ENCODE results near the gene MYO1B.

MYO1B gene

GRCh38 chr2:191357678-191358077 is 112.5 kb downstream of the MYO1B start:
- TF ChIP-seq POLR2AphosphoS5 (IDR thresholded peaks at IDR 0.05; ENCODE audit: low read depth, low read length) (no peak), TAF1 (IDR thresholded peaks at IDR 0.05; ENCODE audit: borderline replicate concordance, insufficient read depth, low read length) (no peak), FOXP2 (optimal IDR thresholded peaks at IDR 0.05; ENCODE audit: borderline replicate concordance, extremely low read depth, extremely low read length, insufficient read depth) (no peak), REST (IDR thresholded peaks at IDR 0.05; ENCODE audit: insufficient read depth in 1 of 2, low read depth in 2 of 2, low read length in 2 of 2) (no peak), SIN3A (IDR thresholded peaks at IDR 0.05; ENCODE audit: borderline replicate concordance, insufficient read depth, low read length) (no peak)

- no peak for TF ChIP-seq FOXP2 (optimal IDR thresholded peaks at IDR 0.05; ENCODE audit: borderline replicate concordance, extremely low read depth, extremely low read length, insufficient read depth)
- TF ChIP-seq REST (IDR thresholded peaks at IDR 0.05; ENCODE audit: insufficient read depth in 1 of 2, low read depth in 2 of 2, low read length in 2 of 2): no peak
- no peak for TF ChIP-seq POLR2AphosphoS5 (IDR thresholded peaks at IDR 0.05; ENCODE audit: low read depth, low read length)
These were observed 113.3 kb downstream of the MYO1B start for GRCh38 chr2:191358325-191359025.

- no peak for TF ChIP-seq TAF1 (IDR thresholded peaks at IDR 0.05; ENCODE audit: borderline replicate concordance, insufficient read depth, low read length)
- TF ChIP-seq POLR2AphosphoS5 (IDR thresholded peaks at IDR 0.05; ENCODE audit: low read depth, low read length): no peak
- no peak for TF ChIP-seq FOXP2 (optimal IDR thresholded peaks at IDR 0.05; ENCODE audit: borderline replicate concordance, extremely low read depth, extremely low read length, insufficient read depth)
- no peak for TF ChIP-seq REST (IDR thresholded peaks at IDR 0.05; ENCODE audit: insufficient read depth in 1 of 2, low read depth in 2 of 2, low read length in 2 of 2)
- TF ChIP-seq SIN3A (IDR thresholded peaks at IDR 0.05; ENCODE audit: borderline replicate concordance, insufficient read depth, low read length): no peak
These were observed 113.9 kb downstream of the MYO1B start for GRCh38 chr2:191359133-191359532.

GRCh38 chr2:191360918-191361317 is 115.7 kb downstream of the MYO1B start:
- TF ChIP-seq POLR2AphosphoS5 (IDR thresholded peaks at IDR 0.05; ENCODE audit: low read depth, low read length) (no peak), SIN3A (IDR thresholded peaks at IDR 0.05; ENCODE audit: borderline replicate concordance, insufficient read depth, low read length) (no peak), TAF1 (IDR thresholded peaks at IDR 0.05; ENCODE audit: borderline replicate concordance, insufficient read depth, low read length) (no peak), FOXP2 (optimal IDR thresholded peaks at IDR 0.05; ENCODE audit: borderline replicate concordance, extremely low read depth, extremely low read length, insufficient read depth) (no peak), REST (IDR thresholded peaks at IDR 0.05; ENCODE audit: insufficient read depth in 1 of 2, low read depth in 2 of 2, low read length in 2 of 2) (no peak)

- TF ChIP-seq FOXP2 (optimal IDR thresholded peaks at IDR 0.05; ENCODE audit: borderline replicate concordance, extremely low read depth, extremely low read length, insufficient read depth): no peak
- TF ChIP-seq POLR2AphosphoS5 (IDR thresholded peaks at IDR 0.05; ENCODE audit: low read depth, low read length): no peak
- no peak for TF ChIP-seq SIN3A (IDR thresholded peaks at IDR 0.05; ENCODE audit: borderline replicate concordance, insufficient read depth, low read length)
- TF ChIP-seq REST (IDR thresholded peaks at IDR 0.05; ENCODE audit: insufficient read depth in 1 of 2, low read depth in 2 of 2, low read length in 2 of 2): no peak
- no peak for TF ChIP-seq TAF1 (IDR thresholded peaks at IDR 0.05; ENCODE audit: borderline replicate concordance, insufficient read depth, low read length)
These were observed 117.6 kb downstream of the MYO1B start for GRCh38 chr2:191362841-191363240.
